ENCODE measurements around the gene DQX1.

DQX1 gene

GRCh38 chr2:74525717-74526648 is at the start of gene DQX1:
Gene DQX1, minus strand, starts transcription at chr2:74526231. Its CDS starts 502 bp downstream, at chr2:74525729.
- H3K36me3 ChIP-seq (ENCODE audit: control insufficient read depth in 2 of 2, insufficient read depth in 2 of 2, low read length in 2 of 2): peaks cover 19 to 22% of the 10 kb centered on the region in 2 donors
- no peak within 1 kb of the TSS for H3K9ac ChIP-seq (ENCODE audit: low read length in 2 of 2)
- H3K27ac ChIP-seq (ENCODE audit: low read length): no peak within 1 kb of the TSS
- peaks cover 24% of the 10 kb centered on the region for H3K4me1 ChIP-seq (ENCODE audit: control insufficient read depth, insufficient read depth, low read length)
- no peaks in the 10 kb centered on the region for H3K9me3 ChIP-seq (ENCODE audit: control insufficient read depth in 2 of 2, low read length in 2 of 2)
- no peaks in the 10 kb centered on the region for H3K27me3 ChIP-seq (ENCODE audit: control insufficient read depth in 1 of 2, insufficient read depth in 2 of 2, low read length in 2 of 2)
- no peak within 1 kb of the TSS for H3K4me3 ChIP-seq (ENCODE audit: low read length in 2 of 2)

- H3K9ac ChIP-seq (ENCODE audit: low read length in 2 of 2): no peak overlapping the region
These were observed 49.3 kb upstream of the DQX1 start for GRCh38 chr2:74575320-74575719.

GRCh38 chr2:74573747-74574562 is 47.9 kb upstream of the DQX1 start:
- no peak overlapping the region for H3K27ac ChIP-seq (ENCODE audit: low read length)
- no peaks in the 10 kb centered on the region for H3K4me1 ChIP-seq (ENCODE audit: control insufficient read depth, insufficient read depth, low read length)
- H3K9ac ChIP-seq (ENCODE audit: low read length in 2 of 2): no peak overlapping the region
- no peak overlapping the region for H3K4me3 ChIP-seq (ENCODE audit: low read length in 2 of 2)
- H3K9me3 ChIP-seq (ENCODE audit: control insufficient read depth in 2 of 2, low read length in 2 of 2): no peaks in the 10 kb centered on the region
- no peaks in the 10 kb centered on the region for H3K36me3 ChIP-seq (ENCODE audit: control insufficient read depth in 2 of 2, insufficient read depth in 2 of 2, low read length in 2 of 2)
- peaks cover 0 to 5% of the 10 kb centered on the region in 2 donors for H3K27me3 ChIP-seq (ENCODE audit: control insufficient read depth in 1 of 2, insufficient read depth in 2 of 2, low read length in 2 of 2)

More at GRCh38 chr2:74575320-74575719, 49.3 kb upstream of the DQX1 start:
- Histone ChIP-seq H3K4me1 (ENCODE audit: control insufficient read depth, insufficient read depth, low read length) (no peaks in the 10 kb centered on the region), H3K27me3 (ENCODE audit: control insufficient read depth in 1 of 2, insufficient read depth in 2 of 2, low read length in 2 of 2) (peaks cover 0 to 5% of the 10 kb centered on the region in 2 donors), H3K4me3 (ENCODE audit: low read length in 2 of 2) (no peak overlapping the region), H3K9me3 (ENCODE audit: control insufficient read depth in 2 of 2, low read length in 2 of 2) (no peaks in the 10 kb centered on the region), H3K27ac (ENCODE audit: low read length) (no peak overlapping the region), H3K36me3 (ENCODE audit: control insufficient read depth in 2 of 2, insufficient read depth in 2 of 2, low read length in 2 of 2) (no peaks in the 10 kb centered on the region)

- H3K27ac ChIP-seq (ENCODE audit: low read length): no peak overlapping the region
- no peak overlapping the region for H3K9ac ChIP-seq (ENCODE audit: low read length in 2 of 2)
- no peaks in the 10 kb centered on the region for H3K9me3 ChIP-seq (ENCODE audit: control insufficient read depth in 2 of 2, low read length in 2 of 2)
- no peaks in the 10 kb centered on the region for H3K4me1 ChIP-seq (ENCODE audit: control insufficient read depth, insufficient read depth, low read length)
- H3K4me3 ChIP-seq (ENCODE audit: low read length in 2 of 2): no peak overlapping the region
- H3K27me3 ChIP-seq (ENCODE audit: control insufficient read depth in 1 of 2, insufficient read depth in 2 of 2, low read length in 2 of 2): peaks cover 3 to 6% of the 10 kb centered on the region in 2 donors
- no peaks in the 10 kb centered on the region for H3K36me3 ChIP-seq (ENCODE audit: control insufficient read depth in 2 of 2, insufficient read depth in 2 of 2, low read length in 2 of 2)
These were observed 46.3 kb upstream of the DQX1 start for GRCh38 chr2:74572178-74572925.

GRCh38 chr2:74571058-74571457 is 45.0 kb upstream of the DQX1 start:
- H3K4me3 ChIP-seq (ENCODE audit: low read length in 2 of 2): no peak overlapping the region
- H3K27me3 ChIP-seq (ENCODE audit: control insufficient read depth in 1 of 2, insufficient read depth in 2 of 2, low read length in 2 of 2): peaks cover 3 to 6% of the 10 kb centered on the region in 2 donors
- H3K36me3 ChIP-seq (ENCODE audit: control insufficient read depth in 2 of 2, insufficient read depth in 2 of 2, low read length in 2 of 2): no peaks in the 10 kb centered on the region
- no peak overlapping the region for H3K27ac ChIP-seq (ENCODE audit: low read length)
- no peaks in the 10 kb centered on the region for H3K9me3 ChIP-seq (ENCODE audit: control insufficient read depth in 2 of 2, low read length in 2 of 2)
- no peaks in the 10 kb centered on the region for H3K4me1 ChIP-seq (ENCODE audit: control insufficient read depth, insufficient read depth, low read length)
- H3K9ac ChIP-seq (ENCODE audit: low read length in 2 of 2): no peak overlapping the region

- no peaks in the 10 kb centered on the region for H3K9me3 ChIP-seq (ENCODE audit: control insufficient read depth in 2 of 2, low read length in 2 of 2)
- peaks cover 3 to 4% of the 10 kb centered on the region in 2 donors for H3K27me3 ChIP-seq (ENCODE audit: control insufficient read depth in 1 of 2, insufficient read depth in 2 of 2, low read length in 2 of 2)
- no peak overlapping the region for H3K27ac ChIP-seq (ENCODE audit: low read length)
- H3K4me3 ChIP-seq (ENCODE audit: low read length in 2 of 2): no peak overlapping the region
- no peaks in the 10 kb centered on the region for H3K4me1 ChIP-seq (ENCODE audit: control insufficient read depth, insufficient read depth, low read length)
- no peaks in the 10 kb centered on the region for H3K36me3 ChIP-seq (ENCODE audit: control insufficient read depth in 2 of 2, insufficient read depth in 2 of 2, low read length in 2 of 2)
- no peak overlapping the region for H3K9ac ChIP-seq (ENCODE audit: low read length in 2 of 2)
These were observed 43.7 kb upstream of the DQX1 start for GRCh38 chr2:74569686-74570085.

- H3K27ac ChIP-seq (ENCODE audit: low read length): no peak overlapping the region
- no peaks in the 10 kb centered on the region for H3K9me3 ChIP-seq (ENCODE audit: control insufficient read depth in 2 of 2, low read length in 2 of 2)
- H3K4me3 ChIP-seq (ENCODE audit: low read length in 2 of 2): no peak overlapping the region
- peaks cover 4 to 5% of the 10 kb centered on the region in 2 donors for H3K27me3 ChIP-seq (ENCODE audit: control insufficient read depth in 1 of 2, insufficient read depth in 2 of 2, low read length in 2 of 2)
- H3K36me3 ChIP-seq (ENCODE audit: control insufficient read depth in 2 of 2, insufficient read depth in 2 of 2, low read length in 2 of 2): no peaks in the 10 kb centered on the region
- H3K9ac ChIP-seq (ENCODE audit: low read length in 2 of 2): no peak overlapping the region
- H3K4me1 ChIP-seq (ENCODE audit: control insufficient read depth, insufficient read depth, low read length): no peaks in the 10 kb centered on the region
These were observed 41.9 kb upstream of the DQX1 start for GRCh38 chr2:74567881-74568280.

GRCh38 chr2:74566754-74567085 is 40.7 kb upstream of the DQX1 start:
- Histone ChIP-seq H3K9me3 (ENCODE audit: control insufficient read depth in 2 of 2, low read length in 2 of 2) (no peaks in the 10 kb centered on the region), H3K27ac (ENCODE audit: low read length) (no peak overlapping the region), H3K4me1 (ENCODE audit: control insufficient read depth, insufficient read depth, low read length) (no peaks in the 10 kb centered on the region), H3K27me3 (ENCODE audit: control insufficient read depth in 1 of 2, insufficient read depth in 2 of 2, low read length in 2 of 2) (peaks cover 5 to 12% of the 10 kb centered on the region in 2 donors), H3K9ac (ENCODE audit: low read length in 2 of 2) (no peak overlapping the region), H3K4me3 (ENCODE audit: low read length in 2 of 2) (no peak overlapping the region), H3K36me3 (ENCODE audit: control insufficient read depth in 2 of 2, insufficient read depth in 2 of 2, low read length in 2 of 2) (no peaks in the 10 kb centered on the region)

GRCh38 chr2:74566076-74566753 is 40.2 kb upstream of the DQX1 start:
- Histone ChIP-seq H3K27ac (ENCODE audit: low read length) (no peak overlapping the region), H3K4me1 (ENCODE audit: control insufficient read depth, insufficient read depth, low read length) (no peaks in the 10 kb centered on the region), H3K36me3 (ENCODE audit: control insufficient read depth in 2 of 2, insufficient read depth in 2 of 2, low read length in 2 of 2) (no peaks in the 10 kb centered on the region), H3K9me3 (ENCODE audit: control insufficient read depth in 2 of 2, low read length in 2 of 2) (no peaks in the 10 kb centered on the region), H3K9ac (ENCODE audit: low read length in 2 of 2) (no peak overlapping the region), H3K27me3 (ENCODE audit: control insufficient read depth in 1 of 2, insufficient read depth in 2 of 2, low read length in 2 of 2) (peaks cover 5 to 13% of the 10 kb centered on the region in 2 donors), H3K4me3 (ENCODE audit: low read length in 2 of 2) (no peak overlapping the region)

GRCh38 chr2:74564222-74564621 is 38.2 kb upstream of the DQX1 start:
- Histone ChIP-seq H3K27me3 (ENCODE audit: control insufficient read depth in 1 of 2, insufficient read depth in 2 of 2, low read length in 2 of 2) (peaks cover 8 to 16% of the 10 kb centered on the region in 2 donors), H3K4me3 (ENCODE audit: low read length in 2 of 2) (no peak overlapping the region)

More at GRCh38 chr2:74564222-74564621, 38.2 kb upstream of the DQX1 start:
- H3K27ac ChIP-seq (ENCODE audit: low read length): no peak overlapping the region
- H3K9ac ChIP-seq (ENCODE audit: low read length in 2 of 2): no peak overlapping the region
- no peaks in the 10 kb centered on the region for H3K4me1 ChIP-seq (ENCODE audit: control insufficient read depth, insufficient read depth, low read length)
- no peaks in the 10 kb centered on the region for H3K36me3 ChIP-seq (ENCODE audit: control insufficient read depth in 2 of 2, insufficient read depth in 2 of 2, low read length in 2 of 2)
- H3K9me3 ChIP-seq (ENCODE audit: control insufficient read depth in 2 of 2, low read length in 2 of 2): no peaks in the 10 kb centered on the region

Data from stomach smooth muscle (tissue), 2 donors.